Measurements from ENCODE around the gene SRRM4.

The SRRM4 gene

DNA sequence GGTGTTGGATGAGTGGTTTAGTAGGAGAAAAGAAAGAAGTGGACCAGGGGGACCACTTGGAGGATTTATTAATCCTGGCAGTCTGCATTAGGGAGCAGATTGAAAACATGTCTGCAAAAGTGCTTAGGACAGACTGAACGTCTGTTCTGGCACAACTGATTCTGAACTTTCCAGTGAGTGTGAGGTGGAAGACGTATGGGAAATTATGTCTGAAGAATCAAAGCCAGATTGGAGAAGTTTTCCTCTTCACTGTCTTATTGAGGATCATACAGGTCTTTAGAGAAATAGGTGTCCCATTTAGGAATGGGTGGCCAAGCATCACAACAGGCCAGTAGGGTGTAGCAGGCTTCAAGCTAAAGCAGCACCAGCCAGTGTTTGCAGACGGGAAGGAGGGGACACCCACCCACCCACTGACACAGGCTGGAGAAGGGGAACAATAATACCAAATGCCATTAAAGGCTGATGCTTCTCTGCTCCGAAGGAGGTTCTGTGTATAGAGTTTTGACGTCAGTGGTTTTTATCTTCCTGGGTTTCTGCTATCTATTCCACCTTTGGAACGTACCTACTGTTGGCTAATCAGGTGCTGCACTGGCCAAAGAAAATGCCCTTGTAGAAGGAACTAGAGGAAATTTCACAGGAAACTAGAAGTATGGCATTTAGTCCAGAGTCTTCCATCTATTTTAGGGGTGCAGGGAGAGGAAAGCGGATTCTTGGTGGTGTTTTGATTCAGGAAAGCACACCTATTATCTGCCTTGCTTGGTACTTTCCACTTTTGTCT lies 1.8 kb downstream of the SRRM4 start:
- H3K4me3 ChIP-seq (ENCODE audit: low read depth, low read length) = no peak overlapping the region
- TF ChIP-seq, protein P1, sequence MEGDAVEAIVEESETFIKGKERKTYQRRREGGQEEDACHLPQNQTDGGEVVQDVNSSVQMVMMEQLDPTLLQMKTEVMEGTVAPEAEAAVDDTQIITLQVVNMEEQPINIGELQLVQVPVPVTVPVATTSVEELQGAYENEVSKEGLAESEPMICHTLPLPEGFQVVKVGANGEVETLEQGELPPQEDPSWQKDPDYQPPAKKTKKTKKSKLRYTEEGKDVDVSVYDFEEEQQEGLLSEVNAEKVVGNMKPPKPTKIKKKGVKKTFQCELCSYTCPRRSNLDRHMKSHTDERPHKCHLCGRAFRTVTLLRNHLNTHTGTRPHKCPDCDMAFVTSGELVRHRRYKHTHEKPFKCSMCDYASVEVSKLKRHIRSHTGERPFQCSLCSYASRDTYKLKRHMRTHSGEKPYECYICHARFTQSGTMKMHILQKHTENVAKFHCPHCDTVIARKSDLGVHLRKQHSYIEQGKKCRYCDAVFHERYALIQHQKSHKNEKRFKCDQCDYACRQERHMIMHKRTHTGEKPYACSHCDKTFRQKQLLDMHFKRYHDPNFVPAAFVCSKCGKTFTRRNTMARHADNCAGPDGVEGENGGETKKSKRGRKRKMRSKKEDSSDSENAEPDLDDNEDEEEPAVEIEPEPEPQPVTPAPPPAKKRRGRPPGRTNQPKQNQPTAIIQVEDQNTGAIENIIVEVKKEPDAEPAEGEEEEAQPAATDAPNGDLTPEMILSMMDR (IDR thresholded peaks at IDR 0.05; ENCODE audit: borderline replicate concordance, insufficient read depth, low read depth, low read length) = no peak

DNA sequence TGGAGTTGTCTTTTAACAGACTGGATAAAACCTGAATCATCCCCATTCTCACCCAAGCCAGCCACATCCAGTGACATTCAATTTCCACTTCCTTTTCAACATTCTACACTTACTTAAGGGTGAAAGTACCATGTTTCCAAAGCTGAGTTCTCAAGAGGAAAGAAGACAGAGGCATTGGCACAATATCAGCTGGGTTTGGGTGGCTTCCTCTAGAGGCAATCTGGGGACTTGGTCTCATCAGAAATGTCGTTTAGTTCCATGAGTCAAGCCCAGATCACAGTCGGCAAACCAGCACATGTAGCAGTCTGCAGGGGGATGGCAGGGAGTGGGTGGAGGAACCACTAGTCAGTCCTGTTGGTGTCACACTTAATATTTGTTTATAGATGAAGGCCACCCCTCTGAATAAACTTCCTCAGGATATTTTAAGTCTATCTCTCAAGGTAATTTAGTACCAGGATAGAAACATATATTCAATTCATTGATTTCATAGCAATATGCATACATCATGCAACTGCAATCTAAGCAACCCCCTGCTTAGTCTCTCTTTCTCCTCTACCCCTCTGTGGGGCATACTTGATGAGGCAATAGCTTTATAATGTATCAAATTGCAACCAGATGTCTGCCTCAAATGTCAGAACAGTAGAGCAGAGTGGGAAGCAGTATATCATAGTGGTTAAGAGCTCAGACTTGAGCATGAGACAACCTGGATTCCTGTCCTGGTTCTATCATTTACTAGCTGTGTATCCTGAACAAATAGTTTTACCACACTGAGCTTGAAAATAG lies 3.0 kb downstream of the SRRM4 start:
- H3K4me3 ChIP-seq (ENCODE audit: low read depth, low read length) = no peak overlapping the region
- TF ChIP-seq, protein P1 (IDR thresholded peaks at IDR 0.05; ENCODE audit: borderline replicate concordance, insufficient read depth, low read depth, low read length) = no peak

DNA sequence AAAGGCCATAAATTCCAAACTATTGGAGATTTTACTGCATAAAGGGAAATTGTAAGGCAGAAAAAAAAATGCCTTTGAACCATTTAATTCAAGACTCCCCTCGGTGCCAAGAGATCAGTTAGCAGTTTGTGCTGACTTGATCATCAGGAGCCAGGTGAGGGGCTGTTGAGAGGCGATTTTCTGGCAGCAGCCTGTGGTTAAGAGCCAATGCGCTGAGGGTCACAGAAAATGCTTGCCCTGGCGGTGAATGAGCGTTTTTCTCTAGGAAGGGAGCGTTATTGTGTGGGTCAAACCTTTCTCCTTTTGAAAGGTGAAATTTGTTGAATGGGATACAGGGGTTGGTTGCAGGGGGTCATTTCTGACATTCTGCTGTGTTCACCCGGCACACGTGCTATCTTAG lies 4.7 kb downstream of the SRRM4 start:
- H3K4me3 ChIP-seq (ENCODE audit: low read depth, low read length) = no peak overlapping the region
- TF ChIP-seq, protein P1 (IDR thresholded peaks at IDR 0.05; ENCODE audit: borderline replicate concordance, insufficient read depth, low read depth, low read length) = no peak

DNA sequence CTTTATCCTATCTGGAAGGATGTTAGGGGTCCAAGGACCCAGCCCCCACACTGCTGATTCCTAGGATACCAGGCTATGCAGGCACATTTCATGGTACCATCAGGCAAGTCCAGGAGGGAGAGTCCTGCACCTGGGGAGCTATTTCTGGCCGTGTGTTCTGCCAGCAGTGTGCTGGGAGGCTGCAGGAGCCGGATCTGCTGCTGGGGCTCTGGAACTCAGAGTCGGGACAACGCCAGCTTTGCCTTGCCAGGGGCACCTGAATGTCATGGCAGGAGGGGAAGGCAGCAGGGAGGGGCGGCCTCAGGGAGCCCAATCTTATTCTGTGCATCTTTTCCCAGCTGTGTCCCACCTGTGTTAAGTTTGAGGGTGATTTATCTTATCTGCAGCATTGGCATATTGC lies 17.8 kb downstream of the SRRM4 start:
- H3K4me3 ChIP-seq (ENCODE audit: low read depth, low read length) = no peak overlapping the region
- TF ChIP-seq, protein P1 (IDR thresholded peaks at IDR 0.05; ENCODE audit: borderline replicate concordance, insufficient read depth, low read depth, low read length) = no peak

DNA sequence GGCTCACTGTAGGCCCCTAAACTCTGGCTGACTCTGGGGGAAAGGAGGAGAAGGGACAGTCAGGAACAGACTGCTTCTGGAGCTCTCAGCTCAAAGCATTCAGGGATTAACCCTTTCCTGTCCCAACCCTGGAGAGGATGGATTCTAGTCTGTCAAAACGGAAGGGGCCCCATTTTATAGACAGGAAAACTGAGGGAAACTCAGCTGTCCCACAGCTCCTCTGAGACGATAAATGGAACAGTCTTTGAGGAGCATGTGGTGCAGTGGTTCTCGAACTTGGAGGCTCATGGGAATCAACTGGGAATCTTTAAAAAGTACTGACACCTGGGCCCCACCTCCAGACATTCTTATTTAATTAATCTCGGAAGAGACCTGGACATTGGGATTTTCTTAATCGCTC lies 23.7 kb downstream of the SRRM4 start:
- TF ChIP-seq, protein P1 (IDR thresholded peaks at IDR 0.05; ENCODE audit: borderline replicate concordance, insufficient read depth, low read depth, low read length) = no peak
- no peak overlapping the region for H3K4me3 ChIP-seq (ENCODE audit: low read depth, low read length)

DNA sequence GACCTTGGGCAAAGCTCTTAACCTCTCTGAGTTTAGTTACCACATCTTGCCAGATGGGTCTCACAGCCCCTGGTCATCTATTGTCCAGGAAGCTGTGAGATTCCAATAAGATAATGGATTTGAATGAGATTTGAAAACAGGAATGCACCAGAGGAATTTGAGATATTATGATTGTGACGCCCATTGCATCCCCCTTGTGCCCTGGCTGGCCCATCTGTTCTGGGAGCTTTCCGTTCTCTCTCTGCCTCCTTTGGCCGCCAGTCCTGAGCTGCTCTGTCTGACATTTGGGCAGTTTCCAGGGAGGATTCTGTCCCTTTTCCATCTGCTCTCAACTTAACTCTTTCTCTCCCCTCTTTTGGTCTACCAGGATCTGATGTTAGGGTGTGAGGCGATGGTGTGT lies 24.6 kb downstream of the SRRM4 start:
- TF ChIP-seq, protein P1 (IDR thresholded peaks at IDR 0.05; ENCODE audit: borderline replicate concordance, insufficient read depth, low read depth, low read length) = no peak
- H3K4me3 ChIP-seq (ENCODE audit: low read depth, low read length) = no peak overlapping the region
